OCI-LY1 (cell line): ENCODE measurements around the gene C11orf21.

Experiments
- H2AFZ ChIP-seq: fragments of 200-600 bp; sonication (generic), shearing (Covaris generic); 2 replicates; pipeline ENCODE4 v1.6.0; 2014; ENCODE audit warnings: antibody characterized with exemption, mild to moderate bottlenecking, low read length
- H3F3A ChIP-seq: fragments of 200-600 bp; sonication (generic), shearing (Covaris generic); 2 replicates; pipeline ENCODE4 v1.6.0; 2014; ENCODE audit warnings: mild to moderate bottlenecking, antibody characterized with exemption, low read length, moderate library complexity; ENCODE audit not compliant: insufficient read depth
- H3K27ac ChIP-seq: fragments of 200-600 bp; sonication (generic); 2 replicates; pipeline ENCODE4 v1.5.1; 2014; ENCODE audit warnings: low read length, mixed run types, mild to moderate bottlenecking, low read depth; ENCODE audit not compliant: poor library complexity, severe bottlenecking
- H3K27me3 ChIP-seq: fragments of 200-600 bp; sonication (generic); 2 replicates; pipeline ENCODE4 v1.6.0; 2014; ENCODE audit warnings: antibody characterized with exemption, mild to moderate bottlenecking, low read length, moderate library complexity; ENCODE audit not compliant: insufficient read depth
- H3K36me3 ChIP-seq: fragments of 200-600 bp; sonication (generic); 2 replicates; pipeline ENCODE4 v1.6.1; 2014; ENCODE audit warnings: mild to moderate bottlenecking, antibody characterized with exemption, low read length, moderate library complexity, mixed read lengths; ENCODE audit not compliant: insufficient read depth
- H3K4me1 ChIP-seq: fragments of 200-600 bp; sonication (generic); 2 replicates; pipeline ENCODE4 v1.5.1; 2014; ENCODE audit warnings: mild to moderate bottlenecking, low read length, moderate library complexity; ENCODE audit not compliant: insufficient read depth, severe bottlenecking
- H3K4me2 ChIP-seq: fragments of 200-600 bp; sonication (generic), shearing (Covaris generic); 2 replicates; pipeline ENCODE4 v1.6.1; 2014; ENCODE audit warnings: low read length
- H3K4me3 ChIP-seq: fragments of 200-600 bp; sonication (generic); 2 replicates; pipeline ENCODE4 v1.5.1; 2014; ENCODE audit warnings: low read length, low read depth, mild to moderate bottlenecking, mixed read lengths; ENCODE audit not compliant: poor library complexity, severe bottlenecking
- H3K79me2 ChIP-seq: fragments of 200-600 bp; shearing (Covaris generic); 2 replicates; pipeline ENCODE4 v1.6.1; 2016; ENCODE audit warnings: mixed run types, low read length, mixed read lengths; ENCODE audit not compliant: insufficient read depth
- H3K9ac ChIP-seq: fragments of 200-600 bp; sonication (generic), shearing (Covaris generic); 2 replicates; pipeline ENCODE4 v1.6.1; 2014; ENCODE audit warnings: mild to moderate bottlenecking, low read length, mixed read lengths
- H3K9me2 ChIP-seq: fragments of 200-600 bp; sonication (generic), shearing (Covaris generic); 2 replicates; pipeline ENCODE4 v1.6.1; 2014; ENCODE audit warnings: low read depth, mild to moderate bottlenecking, low read length, mixed read lengths
- H3K9me3 ChIP-seq: fragments of 200-600 bp; shearing (Covaris generic); 2 replicates; pipeline ENCODE4 v1.6.1; 2014; ENCODE audit warnings: low read length, mixed read lengths
- H4K20me1 ChIP-seq: fragments of 200-600 bp; sonication (generic), shearing (Covaris generic); 2 replicates; pipeline ENCODE4 v1.6.0; 2016; ENCODE audit warnings: mild to moderate bottlenecking, low read length; ENCODE audit not compliant: insufficient read depth
- CTCF ChIP-seq: fragments of 200-600 bp; sonication (generic), shearing (Covaris generic); IDR thresholded peaks from 2 replicates; pipeline ENCODE4 v1.5.1; 2017; ENCODE audit warnings: mild to moderate bottlenecking, antibody characterized with exemption, low read length, moderate library complexity, mixed read lengths
- EZH2 ChIP-seq: fragments of 200-600 bp; sonication (generic), shearing (Covaris generic); IDR thresholded peaks from 2 replicates; pipeline ENCODE4 v1.8.0; 2017; ENCODE audit warnings: borderline replicate concordance, mixed run types, mild to moderate bottlenecking, antibody characterized with exemption, low read length, moderate library complexity, mixed read lengths

Gene C11orf21

GRCh38 chr11:2313051-2313951 lies 11.6 kb upstream of the C11orf21 start:
- no peaks in the 10 kb centered on the region for H3F3A ChIP-seq
- H3K4me2 ChIP-seq = no peak overlapping the region
- H3K4me1 ChIP-seq = no peaks in the 10 kb centered on the region
- TF ChIP-seq CTCF = no peak
- no peak for TF ChIP-seq EZH2
- no peak overlapping the region for H3K27ac ChIP-seq
- no peaks in the 10 kb centered on the region for H3K9me2 ChIP-seq
- no peaks in the 10 kb centered on the region for H3K9me3 ChIP-seq
- H3K36me3 ChIP-seq = no peaks in the 10 kb centered on the region
- no peaks in the 10 kb centered on the region for H3K79me2 ChIP-seq
- 0 out of 2 replicates have a peak, but pooled peaks cover 3% of the 10 kb centered on the region for H3K27me3 ChIP-seq
- no peak overlapping the region for H3K9ac ChIP-seq
- H2AFZ ChIP-seq = no peak overlapping the region
- no peak overlapping the region for H3K4me3 ChIP-seq
- no peaks in the 10 kb centered on the region for H4K20me1 ChIP-seq

GRCh38 chr11:2312232-2313042 lies 10.7 kb upstream of the C11orf21 start:
- Histone ChIP-seq H2AFZ (no peak overlapping the region), H3K27ac (no peak overlapping the region), H3K4me3 (no peak overlapping the region), H3K36me3 (no peaks in the 10 kb centered on the region), H3F3A (no peaks in the 10 kb centered on the region), H3K9me2 (no peaks in the 10 kb centered on the region), H3K4me2 (no peak overlapping the region), H3K9me3 (no peaks in the 10 kb centered on the region), H3K4me1 (no peaks in the 10 kb centered on the region), H4K20me1 (no peaks in the 10 kb centered on the region), H3K79me2 (no peaks in the 10 kb centered on the region), H3K9ac (no peak overlapping the region), H3K27me3 (0 out of 2 replicates have a peak, but pooled peaks cover 3% of the 10 kb centered on the region)
- TF ChIP-seq CTCF = no peak
- TF ChIP-seq EZH2 = no peak

GRCh38 chr11:2311353-2312133 lies 9.8 kb upstream of the C11orf21 start:
- Histone ChIP-seq H3K27me3 (0 out of 2 replicates have a peak, but pooled peaks cover 3% of the 10 kb centered on the region), H3K79me2 (no peaks in the 10 kb centered on the region), H3K4me3 (no peak overlapping the region), H3K4me2 (no peak overlapping the region), H3K9ac (no peak overlapping the region), H3K36me3 (no peaks in the 10 kb centered on the region), H4K20me1 (no peaks in the 10 kb centered on the region), H3K9me3 (no peaks in the 10 kb centered on the region), H3K9me2 (no peaks in the 10 kb centered on the region), H2AFZ (no peak overlapping the region), H3K4me1 (no peaks in the 10 kb centered on the region), H3K27ac (no peak overlapping the region), H3F3A (no peaks in the 10 kb centered on the region)
- TF ChIP-seq EZH2 (no peak), CTCF (no peak)
